ENCODE measurements around the gene GOLM1. TPM values are rescaled to one million over a fixed set of nuclear protein-coding genes. Genes with fewer than 3 reads are reported as not detected.

The GOLM1 gene
- total RNA-seq, 1 experiment from 2014 or later: 71.6 TPM

GRCh38 chr9:86141843-86142242 lies 42.5 kb upstream of the GOLM1 start:
- Histone ChIP-seq H3K9ac (ENCODE audit: extremely low read depth, insufficient read length, low read length) (no peak overlapping the region), H3T11ph (ENCODE audit: low read length) (no peak overlapping the region), H4K91ac (ENCODE audit: insufficient read length, low read depth, low read length) (no peak overlapping the region), H3K23me2 (ENCODE audit: insufficient read length, low read depth, low read length, poor library complexity, severe bottlenecking) (no peaks in the 10 kb centered on the region), H3K9me3 (ENCODE audit: control insufficient read depth, low read depth, low read length) (no peaks in the 10 kb centered on the region), H3K27me3 (ENCODE audit: insufficient read depth, low read length) (no peaks in the 10 kb centered on the region), H2AK5ac (ENCODE audit: insufficient read length, low read length) (no peak overlapping the region), H3K14ac (ENCODE audit: insufficient read depth, low read length) (no peak overlapping the region), H2AFZ (ENCODE audit: low read length) (no peak overlapping the region), H3K18ac (ENCODE audit: insufficient read length, low read depth, low read length) (no peak overlapping the region), H3K79me1 (ENCODE audit: insufficient read depth, low read depth, low read length, poor library complexity, severe bottlenecking) (no peaks in the 10 kb centered on the region), H3K27ac (ENCODE audit: insufficient read length, low read depth, low read length) (no peak overlapping the region), H3K56ac (ENCODE audit: insufficient read length, low read depth, low read length) (no peak overlapping the region), H3K4me1 (ENCODE audit: insufficient read depth, low read length) (no peaks in the 10 kb centered on the region), H3K79me2 (ENCODE audit: insufficient read depth, low read length) (no peaks in the 10 kb centered on the region), H4K8ac (replicated peaks; ENCODE audit: insufficient read length, low read depth, low read length) (no peak overlapping the region), H2BK120ac (ENCODE audit: low read depth, low read length, poor library complexity, severe bottlenecking) (no peak overlapping the region), H2BK15ac (ENCODE audit: low read depth, low read length) (no peak overlapping the region), H3K4ac (ENCODE audit: low read depth, low read length) (no peak overlapping the region), H2BK12ac (ENCODE audit: insufficient read length, low read depth, low read length) (no peak overlapping the region), H3K4me2 (ENCODE audit: insufficient read depth, insufficient read length, low read length) (no peak overlapping the region), H4K20me1 (ENCODE audit: control insufficient read depth, insufficient read depth, insufficient read length) (no peaks in the 10 kb centered on the region), H2BK5ac (ENCODE audit: insufficient read length, low read length) (no peak overlapping the region), H4K5ac (ENCODE audit: insufficient read length, low read depth, low read length) (no peak overlapping the region), H2BK20ac (ENCODE audit: low read depth, low read length, poor library complexity, severe bottlenecking) (no peak overlapping the region), H3K23ac (ENCODE audit: insufficient read length, low read depth, low read length) (no peak overlapping the region)
- H3K4me1 Mint-ChIP-seq: no peaks in the 10 kb centered on the region
- TF ChIP-seq, protein P1, sequence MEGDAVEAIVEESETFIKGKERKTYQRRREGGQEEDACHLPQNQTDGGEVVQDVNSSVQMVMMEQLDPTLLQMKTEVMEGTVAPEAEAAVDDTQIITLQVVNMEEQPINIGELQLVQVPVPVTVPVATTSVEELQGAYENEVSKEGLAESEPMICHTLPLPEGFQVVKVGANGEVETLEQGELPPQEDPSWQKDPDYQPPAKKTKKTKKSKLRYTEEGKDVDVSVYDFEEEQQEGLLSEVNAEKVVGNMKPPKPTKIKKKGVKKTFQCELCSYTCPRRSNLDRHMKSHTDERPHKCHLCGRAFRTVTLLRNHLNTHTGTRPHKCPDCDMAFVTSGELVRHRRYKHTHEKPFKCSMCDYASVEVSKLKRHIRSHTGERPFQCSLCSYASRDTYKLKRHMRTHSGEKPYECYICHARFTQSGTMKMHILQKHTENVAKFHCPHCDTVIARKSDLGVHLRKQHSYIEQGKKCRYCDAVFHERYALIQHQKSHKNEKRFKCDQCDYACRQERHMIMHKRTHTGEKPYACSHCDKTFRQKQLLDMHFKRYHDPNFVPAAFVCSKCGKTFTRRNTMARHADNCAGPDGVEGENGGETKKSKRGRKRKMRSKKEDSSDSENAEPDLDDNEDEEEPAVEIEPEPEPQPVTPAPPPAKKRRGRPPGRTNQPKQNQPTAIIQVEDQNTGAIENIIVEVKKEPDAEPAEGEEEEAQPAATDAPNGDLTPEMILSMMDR (conservative IDR thresholded peaks at IDR 0.05): no peak
- H3K4me3 Mint-ChIP-seq: no peak overlapping the region
- no peak for DNase-seq
- H3K36me3 Mint-ChIP-seq (ENCODE audit: insufficient read depth in 1 of 3, low read depth in 3 of 3): peaks cover 8 to 15% (median 8%) of the 10 kb centered on the region in 3 experiments; a peak in 6 of 7 replicates
- WGBS (ENCODE audit: extremely low coverage, insufficient read length, low lambda C conversion rate): no CpG with 5 or more reads among the region's 3 CpGs
- no peaks in the 10 kb centered on the region; the same call in 1 of the 2 replicates for H3K27me3 Mint-ChIP-seq (ENCODE audit: low read depth)
- peaks cover 14 to 15% of the 10 kb centered on the region in 2 experiments for H3K9me3 Mint-ChIP-seq
- H3K27ac Mint-ChIP-seq: no peak overlapping the region

Data from H9 (cell line).